ENCODE results near the gene GUK1.
A peak's percentile ranks its signal among the peaks of the same experiment; 100 is the strongest.

GUK1 gene

GRCh38 chr1:228139931-228140723 is at the start of gene GUK1:
Gene GUK1 (plus strand): TSS chr1:228140279. CDS start chr1:228140303, 24 bp downstream.
- DNase-seq: peak; percentile 94

- no peak for DNase-seq
These were observed 49.4 kb upstream of the GUK1 start for GRCh38 chr1:228090613-228091081.

GRCh38 chr1:228091084-228091483 is 49.0 kb upstream of the GUK1 start:
- DNase-seq: no peak

GRCh38 chr1:228092342-228093049 is 47.6 kb upstream of the GUK1 start:
- DNase-seq: no peak

GRCh38 chr1:228093050-228093906 is 46.8 kb upstream of the GUK1 start:
- no peak for DNase-seq

- DNase-seq: no peak
These were observed 45.6 kb upstream of the GUK1 start for GRCh38 chr1:228094432-228095016.

GRCh38 chr1:228095161-228095560 is 44.9 kb upstream of the GUK1 start:
- DNase-seq: no peak

- DNase-seq: no peak
These were observed 44.1 kb upstream of the GUK1 start for GRCh38 chr1:228095938-228096337.

- DNase-seq: no peak
These were observed 43.4 kb upstream of the GUK1 start for GRCh38 chr1:228096416-228097332.

- DNase-seq: no peak
These were observed 42.6 kb upstream of the GUK1 start for GRCh38 chr1:228097333-228098081.

GRCh38 chr1:228098323-228098931 is 41.7 kb upstream of the GUK1 start:
- no peak for DNase-seq

GRCh38 chr1:228099331-228099732 is 40.7 kb upstream of the GUK1 start:
- no peak for DNase-seq

GRCh38 chr1:228100822-228101613 is 39.1 kb upstream of the GUK1 start:
- DNase-seq: no peak

GRCh38 chr1:228101614-228101993 is 38.5 kb upstream of the GUK1 start:
- no peak for DNase-seq

GRCh38 chr1:228101994-228102790 is 37.9 kb upstream of the GUK1 start:
- DNase-seq: no peak

- peak; percentile 75 for DNase-seq
These were observed 37.1 kb upstream of the GUK1 start, which contains the start of gene C1orf35 for GRCh38 chr1:228102791-228103620. Gene C1orf35 (minus strand): TSS chr1:228103325. CDS start chr1:228103227, 98 bp downstream.

GRCh38 chr1:228104526-228105269 is 35.4 kb upstream of the GUK1 start:
- no peak for DNase-seq

Data from NCI-H1105 treated with DMSO at 0.1 percent for 48 hours (cell line).